Neural progenitor cell (in vitro differentiated cells): ENCODE measurements around the gene XPO4. TPM values are rescaled to one million over a fixed set of nuclear protein-coding genes. Genes with fewer than 3 reads are reported as not detected.

Source experiments
- DNase-seq: peaks from one replicate; pipeline ENCODE4 v3.0.0-alpha.2; 2016; ENCODE audit warnings: low spot score
- H2AFZ ChIP-seq: fragments of 200-600 bp; sonication (generic); replicated peaks from 2 replicates; pipeline ENCODE4 v1.6.1; 2016; ENCODE audit warnings: antibody characterized with exemption
- H3F3A ChIP-seq: fragments of 200-600 bp; sonication (generic); 2 replicates; pipeline ENCODE4 v1.6.1; 2016; ENCODE audit warnings: antibody characterized with exemption, low read depth
- H3K27ac ChIP-seq: fragments of 200-600 bp; sonication (generic); 2 replicates; pipeline ENCODE4 v1.5.1; 2016; ENCODE audit warnings: mild to moderate bottlenecking
- H3K27me3 ChIP-seq: fragments of 200-600 bp; sonication (generic); 2 replicates; pipeline ENCODE4 v1.6.1; 2016; ENCODE audit warnings: mild to moderate bottlenecking, moderate library complexity
- H3K36me3 ChIP-seq: fragments of 200-600 bp; sonication (generic); 2 replicates; pipeline ENCODE4 v1.5.1; 2016
- H3K4me1 ChIP-seq: fragments of 200-600 bp; sonication (generic); 2 replicates; pipeline ENCODE4 v1.6.1; 2016; ENCODE audit warnings: mixed run types
- H3K4me2 ChIP-seq: fragments of 200-600 bp; sonication (generic); 2 replicates; pipeline ENCODE4 v1.6.1; 2016
- H3K4me3 ChIP-seq: fragments of 200-600 bp; sonication (generic); 2 replicates; pipeline ENCODE4 v1.5.1; 2016
- H3K79me2 ChIP-seq: fragments of 200-600 bp; sonication (generic); 2 replicates; pipeline ENCODE4 v1.6.1; 2016; ENCODE audit warnings: low read depth
- H3K9ac ChIP-seq: fragments of 200-600 bp; sonication (generic); 2 replicates; pipeline ENCODE4 v1.6.1; 2016
- H3K9me3 ChIP-seq: fragments of 200-600 bp; sonication (generic); 2 replicates; pipeline ENCODE4 v1.5.1; 2016; ENCODE audit warnings: low read depth
- H4K20me1 ChIP-seq: fragments of 200-600 bp; sonication (generic); 2 replicates; pipeline ENCODE4 v1.6.1; 2016; ENCODE audit warnings: low read depth
- H3K27ac Mint-ChIP-seq: 3 replicates; pipeline ENCODE4 v1.8.0; 2021; ENCODE audit warnings: mixed read lengths
- H3K27me3 Mint-ChIP-seq: 2 replicates; pipeline ENCODE4 v1.8.0; 2022; ENCODE audit warnings: low read depth, mild to moderate bottlenecking, inconsistent platforms, moderate library complexity, mixed read lengths; ENCODE audit not compliant: insufficient read depth
- H3K36me3 Mint-ChIP-seq: 3 replicates; pipeline ENCODE4 v1.8.0; 2021; ENCODE audit warnings: mixed read lengths
- H3K4me1 Mint-ChIP-seq: 3 replicates; pipeline ENCODE4 v1.8.0; 2021; ENCODE audit warnings: mixed read lengths
- H3K4me3 Mint-ChIP-seq: 3 replicates; pipeline ENCODE4 v1.8.0; 2021; ENCODE audit warnings: mild to moderate bottlenecking, moderate library complexity, mixed read lengths
- H3K9me3 Mint-ChIP-seq: 3 replicates; pipeline ENCODE4 v1.8.0; 2020; ENCODE audit warnings: mixed read lengths
- EZH2 ChIP-seq: fragments of 200-600 bp; sonication (generic); IDR thresholded peaks from 2 replicates; pipeline ENCODE4 v1.6.1; 2017; ENCODE audit warnings: antibody characterized with exemption, mild to moderate bottlenecking, moderate library complexity
- EZH2phosphoT487 ChIP-seq: fragments of 200-600 bp; sonication (generic); IDR thresholded peaks from 2 replicates; pipeline ENCODE4 v1.6.1; 2017; ENCODE audit warnings: antibody characterized with exemption
- total RNA-seq: library from RNA; depleted of rRNA; stranded (reverse); fragments of >200 nt; gene quantifications from 2 replicates; pipeline ENCODE4 v1.2.3, GENCODE V29; 2015; ENCODE audit warnings: low replicate concordance
- TF ChIP-seq, protein P1 (sequence below): fragments of 200-600 bp; sonication (generic); IDR thresholded peaks from 2 replicates; pipeline ENCODE4 v1.5.1; 2017; ENCODE audit warnings: antibody characterized with exemption, mild to moderate bottlenecking

Gene XPO4
- total RNA-seq, 1 donor from 2014 or later: 44.9 TPM

DNA sequence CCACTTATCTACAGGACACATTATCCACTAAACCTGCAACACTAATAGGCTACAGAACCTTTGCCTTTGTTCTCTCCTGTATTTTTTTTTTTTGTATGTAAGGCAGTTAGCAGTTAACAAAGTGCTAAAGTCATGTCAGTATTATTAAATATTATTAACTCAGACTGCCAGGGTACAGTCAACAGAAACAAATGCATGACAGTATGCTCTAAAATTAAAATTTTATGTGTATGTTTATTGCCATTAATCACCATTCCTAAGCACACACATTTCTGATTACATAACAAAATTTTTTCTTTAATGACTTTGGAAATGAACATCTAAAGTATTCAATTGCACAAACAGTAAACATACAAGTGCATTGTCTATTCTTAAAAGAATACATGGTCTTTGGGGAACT is 41.7 kb downstream of the XPO4 start:
- no peaks in the 10 kb centered on the region for H3K27me3 Mint-ChIP-seq
- Histone ChIP-seq H3K9me3 (no peaks in the 10 kb centered on the region), H3K79me2 (peaks cover 27% of the 10 kb centered on the region), H3K4me2 (no peak overlapping the region), H3K9ac (no peak overlapping the region), H3F3A (no peaks in the 10 kb centered on the region), H3K27ac (no peak overlapping the region), H3K4me3 (no peak overlapping the region), H4K20me1 (peaks cover 3% of the 10 kb centered on the region), H3K4me1 (no peaks in the 10 kb centered on the region), H3K27me3 (no peaks in the 10 kb centered on the region), H2AFZ (no peak overlapping the region), H3K36me3 (peaks cover 4% of the 10 kb centered on the region)
- H3K4me3 Mint-ChIP-seq: no peak overlapping the region
- no peaks in the 10 kb centered on the region for H3K4me1 Mint-ChIP-seq
- TF ChIP-seq EZH2 (no peak), EZH2phosphoT487 (no peak)
- no peak for DNase-seq
- H3K36me3 Mint-ChIP-seq: peaks cover 12% of the 10 kb centered on the region
- no peaks in the 10 kb centered on the region for H3K9me3 Mint-ChIP-seq
- no peak overlapping the region for H3K27ac Mint-ChIP-seq

DNA sequence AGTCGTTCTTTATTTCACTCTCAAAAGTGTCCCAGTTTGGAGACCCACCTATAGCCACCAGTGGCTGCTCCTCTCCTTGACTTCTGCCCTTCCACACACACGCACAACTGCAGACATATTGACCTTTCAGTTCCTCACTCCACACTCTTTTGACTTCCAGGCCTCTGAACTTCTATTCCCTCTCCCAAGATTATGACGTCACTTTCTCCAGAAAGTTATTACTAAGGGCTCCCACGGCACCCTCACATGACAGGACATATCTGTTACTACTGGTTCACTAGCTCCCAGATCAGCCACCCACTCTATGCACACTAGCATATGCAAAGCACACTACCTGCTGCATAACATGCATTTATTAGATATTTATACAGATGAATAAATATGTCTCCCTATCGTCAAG is 45.9 kb downstream of the XPO4 start:
- Histone ChIP-seq H3K36me3 (no peaks in the 10 kb centered on the region), H4K20me1 (no peaks in the 10 kb centered on the region), H3K27ac (no peak overlapping the region), H3F3A (no peaks in the 10 kb centered on the region), H3K4me3 (no peak overlapping the region), H3K27me3 (no peaks in the 10 kb centered on the region), H2AFZ (no peak overlapping the region), H3K9me3 (no peaks in the 10 kb centered on the region), H3K9ac (no peak overlapping the region), H3K4me1 (no peaks in the 10 kb centered on the region), H3K4me2 (no peak overlapping the region), H3K79me2 (no peaks in the 10 kb centered on the region)
- Mint-ChIP-seq H3K27ac (no peak overlapping the region), H3K4me1 (no peaks in the 10 kb centered on the region), H3K36me3 (peaks cover 10% of the 10 kb centered on the region), H3K9me3 (no peaks in the 10 kb centered on the region), H3K27me3 (no peaks in the 10 kb centered on the region), H3K4me3 (no peak overlapping the region)
- no peak for DNase-seq
- no peak for TF ChIP-seq EZH2
- TF ChIP-seq, protein P1, sequence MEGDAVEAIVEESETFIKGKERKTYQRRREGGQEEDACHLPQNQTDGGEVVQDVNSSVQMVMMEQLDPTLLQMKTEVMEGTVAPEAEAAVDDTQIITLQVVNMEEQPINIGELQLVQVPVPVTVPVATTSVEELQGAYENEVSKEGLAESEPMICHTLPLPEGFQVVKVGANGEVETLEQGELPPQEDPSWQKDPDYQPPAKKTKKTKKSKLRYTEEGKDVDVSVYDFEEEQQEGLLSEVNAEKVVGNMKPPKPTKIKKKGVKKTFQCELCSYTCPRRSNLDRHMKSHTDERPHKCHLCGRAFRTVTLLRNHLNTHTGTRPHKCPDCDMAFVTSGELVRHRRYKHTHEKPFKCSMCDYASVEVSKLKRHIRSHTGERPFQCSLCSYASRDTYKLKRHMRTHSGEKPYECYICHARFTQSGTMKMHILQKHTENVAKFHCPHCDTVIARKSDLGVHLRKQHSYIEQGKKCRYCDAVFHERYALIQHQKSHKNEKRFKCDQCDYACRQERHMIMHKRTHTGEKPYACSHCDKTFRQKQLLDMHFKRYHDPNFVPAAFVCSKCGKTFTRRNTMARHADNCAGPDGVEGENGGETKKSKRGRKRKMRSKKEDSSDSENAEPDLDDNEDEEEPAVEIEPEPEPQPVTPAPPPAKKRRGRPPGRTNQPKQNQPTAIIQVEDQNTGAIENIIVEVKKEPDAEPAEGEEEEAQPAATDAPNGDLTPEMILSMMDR: no peak
- no peak for TF ChIP-seq EZH2phosphoT487

DNA sequence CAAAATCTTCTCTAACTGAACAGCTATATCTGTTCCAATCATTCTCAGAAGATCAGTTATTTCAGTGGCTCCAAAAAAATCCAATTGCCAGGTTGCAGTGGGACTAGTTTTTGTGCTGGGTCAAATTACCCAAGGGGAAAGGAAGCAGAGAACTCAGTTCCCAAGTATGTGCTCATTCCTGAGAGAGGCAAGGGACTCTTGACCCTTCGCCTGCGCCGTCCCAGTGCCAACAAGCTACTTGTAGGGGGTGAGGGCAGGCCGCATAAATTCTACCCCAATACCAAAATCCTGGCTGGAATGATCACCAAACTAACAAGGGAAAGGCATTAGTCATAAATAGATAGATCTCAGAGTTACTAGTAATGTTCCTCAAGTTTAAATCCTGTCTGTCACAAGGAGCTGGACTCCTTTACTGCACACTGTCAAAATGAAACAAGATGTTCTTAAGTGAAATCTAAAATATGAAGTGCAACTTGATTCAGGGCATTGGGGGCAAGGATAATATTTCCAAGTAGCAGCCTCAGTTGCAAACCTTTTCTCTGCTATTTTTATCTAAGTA is 50.6 kb downstream of the XPO4 start:
- Histone ChIP-seq H3F3A (no peaks in the 10 kb centered on the region), H3K27me3 (no peaks in the 10 kb centered on the region), H3K4me3 (no peak overlapping the region), H3K27ac (no peak overlapping the region), H4K20me1 (peaks cover 7% of the 10 kb centered on the region), H3K9me3 (no peaks in the 10 kb centered on the region), H3K36me3 (no peaks in the 10 kb centered on the region), H3K4me2 (no peak overlapping the region), H2AFZ (no peak overlapping the region), H3K4me1 (no peaks in the 10 kb centered on the region), H3K9ac (no peak overlapping the region), H3K79me2 (no peaks in the 10 kb centered on the region)
- no peak overlapping the region for H3K27ac Mint-ChIP-seq
- DNase-seq: no peak
- H3K36me3 Mint-ChIP-seq: peaks cover 6% of the 10 kb centered on the region
- no peak overlapping the region for H3K4me3 Mint-ChIP-seq
- peaks cover 19% of the 10 kb centered on the region for H3K4me1 Mint-ChIP-seq
- no peaks in the 10 kb centered on the region for H3K27me3 Mint-ChIP-seq
- no peaks in the 10 kb centered on the region for H3K9me3 Mint-ChIP-seq
- TF ChIP-seq EZH2phosphoT487 (no peak), EZH2 (no peak)
- TF ChIP-seq, protein P1: no peak

DNA sequence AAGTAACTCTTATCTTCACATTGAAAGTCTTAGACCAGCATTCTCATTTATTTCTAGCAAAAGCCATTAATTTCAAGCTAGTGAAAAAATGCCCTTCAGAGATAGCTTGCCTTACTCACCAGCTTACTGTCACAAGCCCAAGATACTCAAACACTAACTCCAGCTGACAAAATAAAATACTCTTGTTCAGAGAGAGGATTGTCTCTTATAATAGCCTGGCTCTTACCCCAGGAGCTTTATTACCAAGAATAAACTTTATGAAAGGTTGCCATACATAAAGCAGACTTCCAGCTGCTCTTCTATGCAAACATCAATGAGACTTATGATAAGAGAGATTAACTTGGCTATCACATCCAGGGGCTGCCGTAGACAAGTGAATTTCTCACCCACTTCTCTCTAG is 53.6 kb downstream of the XPO4 start:
- Histone ChIP-seq H3K27me3 (no peaks in the 10 kb centered on the region), H3K4me2 (no peak overlapping the region), H3K79me2 (peaks cover 23% of the 10 kb centered on the region), H3F3A (no peaks in the 10 kb centered on the region), H3K4me3 (no peak overlapping the region), H3K4me1 (no peaks in the 10 kb centered on the region), H3K36me3 (no peaks in the 10 kb centered on the region), H3K9ac (no peak overlapping the region), H3K9me3 (no peaks in the 10 kb centered on the region), H4K20me1 (peaks cover 7% of the 10 kb centered on the region), H2AFZ (no peak overlapping the region), H3K27ac (no peak overlapping the region)
- Mint-ChIP-seq H3K4me3 (no peak overlapping the region), H3K36me3 (peaks cover 4% of the 10 kb centered on the region), H3K27me3 (no peaks in the 10 kb centered on the region), H3K4me1 (peaks cover 25% of the 10 kb centered on the region), H3K27ac (no peak overlapping the region), H3K9me3 (no peaks in the 10 kb centered on the region)
- no peak for DNase-seq
- TF ChIP-seq, protein P1: no peak
- TF ChIP-seq EZH2phosphoT487: no peak
- TF ChIP-seq EZH2: no peak
